IPS DF 4.7 (cell line): Measurements from ENCODE around the gene DGCR6L.
"Not testable (repeated sequence)": the region's sequence is repeated elsewhere in the genome, so short reads cannot be mapped to it uniquely, and the experiment has no call there.

Source experiments
- DNase-seq: peaks from one replicate; pipeline ENCODE4 v3.0.0-alpha.2; 2013; ENCODE audit warnings: low spot score; ENCODE audit errors: extremely low read depth

DGCR6L gene

DNA sequence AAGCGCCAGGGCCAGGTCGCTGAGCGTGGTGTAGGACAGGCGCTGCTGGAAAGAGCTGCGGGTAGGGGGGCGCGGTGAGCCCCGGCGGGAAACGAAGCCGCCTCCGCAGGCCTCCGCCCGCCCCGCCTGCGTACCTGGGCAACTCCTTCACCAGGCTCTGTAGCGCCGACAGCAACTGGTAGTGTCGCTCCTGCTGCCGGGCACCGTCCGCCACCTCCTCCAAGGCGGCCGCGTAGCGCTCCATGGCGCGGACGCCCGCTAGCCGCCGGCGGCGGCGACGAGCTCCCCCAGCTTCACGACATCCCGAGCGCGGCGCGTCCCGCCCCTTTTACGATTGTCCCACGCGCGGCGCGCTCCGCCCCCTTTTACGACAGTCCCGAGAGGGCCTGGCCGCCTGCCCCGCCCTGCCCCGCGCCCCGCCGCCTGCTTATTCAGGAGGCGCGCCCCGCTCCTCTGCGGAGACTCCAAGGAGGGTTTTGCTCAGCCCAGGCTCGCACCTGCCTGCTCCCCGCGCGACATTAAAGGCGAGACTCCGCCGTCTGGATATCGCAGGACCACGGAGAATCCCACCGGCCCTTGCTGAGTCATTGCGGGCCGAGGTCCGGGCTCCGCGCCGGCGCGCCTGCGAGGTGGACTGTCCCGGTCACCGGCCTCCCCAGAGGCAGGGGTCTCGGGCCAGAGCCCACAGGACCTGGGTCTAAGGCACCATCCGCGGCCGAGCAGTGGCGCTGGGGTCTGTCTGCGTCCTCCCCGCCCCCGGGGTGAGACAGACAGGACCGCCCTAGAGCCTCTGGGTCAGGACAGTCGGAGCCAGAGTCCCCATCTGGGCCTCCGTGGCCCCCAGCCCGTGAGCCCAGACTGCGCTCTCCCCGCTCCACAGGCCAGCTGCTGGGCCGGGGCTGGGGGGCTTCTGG lies at the start of gene DGCR6L:
DGCR6L (minus strand) TSS at position 316 of the 914 bp plus-strand sequence; CDS start at position 244, 72 bp downstream.
- peak; percentile 76 for DNase-seq

DNA sequence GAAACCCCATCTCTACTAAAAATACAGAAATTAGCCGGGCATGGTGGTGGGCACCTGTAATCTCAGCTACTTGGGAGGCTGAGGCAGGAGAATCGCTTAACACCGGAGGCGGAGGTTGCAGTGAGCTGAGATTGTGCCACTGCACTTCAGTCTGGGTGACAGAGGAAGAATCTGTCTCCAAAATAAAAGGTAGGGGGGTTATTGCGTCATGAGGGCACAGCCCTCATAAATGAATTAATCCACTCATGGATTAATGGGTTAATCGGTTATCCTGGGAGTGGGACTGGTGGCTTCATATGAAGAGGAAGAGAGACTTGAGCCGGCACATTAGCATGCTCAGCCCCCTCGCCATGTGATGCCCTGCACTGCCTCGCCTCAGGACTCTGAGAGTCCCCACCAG lies 49.0 kb upstream of the DGCR6L start:
- DNase-seq: not testable (repeated sequence)

DNA sequence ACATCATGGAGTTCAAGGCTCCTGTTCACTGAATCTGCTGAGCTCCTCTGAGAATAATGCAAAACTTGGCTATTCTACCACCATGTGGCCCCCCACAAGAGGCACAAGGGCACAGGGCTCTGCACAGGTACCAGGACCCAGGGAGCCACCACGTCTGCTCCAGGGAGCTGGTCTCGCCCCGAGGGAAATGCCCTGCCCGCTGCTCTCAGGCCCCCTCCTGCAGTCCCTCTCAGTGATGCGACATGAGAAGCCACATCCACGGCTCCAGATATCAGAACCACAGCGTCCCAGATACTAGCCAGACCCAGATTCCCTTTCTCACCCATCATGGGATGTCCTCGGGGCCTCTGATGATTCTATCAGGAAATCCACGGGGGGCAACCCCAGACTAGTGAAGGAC lies 47.0 kb upstream of the DGCR6L start:
- not testable (repeated sequence) for DNase-seq

DNA sequence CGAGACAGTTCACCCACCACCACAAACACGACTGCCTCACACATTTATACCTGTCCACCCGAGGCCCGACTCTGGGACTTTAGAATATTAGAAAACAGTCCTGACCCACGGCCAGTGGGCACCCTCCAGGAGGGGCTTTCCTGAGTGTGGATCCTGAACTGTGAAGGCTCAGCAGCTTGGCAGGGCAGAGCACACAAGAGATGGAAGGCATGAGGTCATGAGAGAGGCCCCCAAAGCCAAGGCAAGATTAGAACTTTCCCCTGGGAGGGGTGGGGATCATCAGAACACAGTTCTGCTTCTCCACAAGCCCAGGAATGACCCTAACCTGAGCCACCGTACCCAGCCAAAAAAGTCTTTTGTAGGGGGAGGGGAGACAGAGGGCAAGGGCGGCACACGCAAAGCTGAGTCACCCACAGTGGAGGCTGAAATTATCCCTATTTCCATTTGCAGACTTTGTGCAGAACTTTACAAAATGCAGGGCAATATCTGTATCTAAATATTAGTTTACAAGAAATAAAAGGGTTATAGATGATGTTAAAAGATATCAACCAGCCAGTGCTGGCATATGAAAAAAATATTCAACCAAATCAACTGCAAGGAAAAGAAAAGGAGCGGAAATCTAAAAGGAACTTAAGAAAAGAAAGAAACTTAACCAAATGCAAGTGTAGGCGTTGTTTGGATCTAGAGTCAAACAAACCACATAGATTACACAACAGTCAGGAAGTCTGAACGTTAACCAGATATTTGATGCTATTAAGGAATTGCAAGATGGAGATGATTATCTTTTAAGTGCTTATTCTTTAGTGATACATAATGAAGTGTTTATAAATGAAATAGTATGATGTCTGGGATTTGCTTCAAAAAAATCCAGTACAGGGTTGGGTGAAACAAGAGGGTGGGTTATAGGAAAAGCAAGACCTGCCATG lies 44.7 kb upstream of the DGCR6L start:
- not testable (repeated sequence) for DNase-seq

DNA sequence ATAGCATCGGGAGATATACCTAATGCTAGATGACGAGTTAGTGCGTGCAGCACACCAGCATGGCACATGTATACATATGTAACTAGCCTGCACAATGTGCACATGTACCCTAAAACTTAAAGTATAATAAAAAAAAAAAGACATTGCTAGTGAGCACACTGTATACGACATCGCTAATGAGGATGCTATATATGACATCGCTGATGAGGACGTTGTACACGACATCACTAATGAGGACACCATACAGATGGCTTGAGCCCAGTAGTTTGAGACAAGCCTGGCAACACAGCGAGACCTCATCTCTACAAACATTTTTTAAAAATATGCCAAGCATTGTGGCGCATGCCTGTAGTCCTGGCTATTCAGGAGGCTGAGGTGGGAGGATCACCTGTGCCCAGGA lies 42.5 kb upstream of the DGCR6L start:
- not testable (repeated sequence) for DNase-seq

DNA sequence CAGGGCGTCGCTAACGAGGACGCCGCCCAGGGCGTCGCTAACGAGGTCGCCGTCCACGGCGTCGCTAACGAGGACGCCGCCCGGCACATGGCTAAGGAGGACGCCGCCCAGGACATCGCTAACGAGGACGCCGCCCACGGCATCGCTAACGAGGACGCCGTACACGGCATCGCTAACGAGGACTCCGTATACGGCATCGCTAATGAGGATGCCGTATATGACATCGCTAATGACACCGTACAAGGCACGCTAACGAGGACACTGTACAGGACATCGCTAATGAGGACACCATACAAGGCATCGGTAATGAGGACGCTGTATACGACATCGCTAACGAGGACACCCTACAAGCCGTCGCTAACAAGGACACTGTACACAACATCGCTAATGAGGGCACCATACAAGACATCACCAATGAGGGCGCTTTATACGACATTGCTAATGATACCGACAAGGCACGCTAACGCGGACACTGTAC lies 41.9 kb upstream of the DGCR6L start:
- not testable (repeated sequence) for DNase-seq

DNA sequence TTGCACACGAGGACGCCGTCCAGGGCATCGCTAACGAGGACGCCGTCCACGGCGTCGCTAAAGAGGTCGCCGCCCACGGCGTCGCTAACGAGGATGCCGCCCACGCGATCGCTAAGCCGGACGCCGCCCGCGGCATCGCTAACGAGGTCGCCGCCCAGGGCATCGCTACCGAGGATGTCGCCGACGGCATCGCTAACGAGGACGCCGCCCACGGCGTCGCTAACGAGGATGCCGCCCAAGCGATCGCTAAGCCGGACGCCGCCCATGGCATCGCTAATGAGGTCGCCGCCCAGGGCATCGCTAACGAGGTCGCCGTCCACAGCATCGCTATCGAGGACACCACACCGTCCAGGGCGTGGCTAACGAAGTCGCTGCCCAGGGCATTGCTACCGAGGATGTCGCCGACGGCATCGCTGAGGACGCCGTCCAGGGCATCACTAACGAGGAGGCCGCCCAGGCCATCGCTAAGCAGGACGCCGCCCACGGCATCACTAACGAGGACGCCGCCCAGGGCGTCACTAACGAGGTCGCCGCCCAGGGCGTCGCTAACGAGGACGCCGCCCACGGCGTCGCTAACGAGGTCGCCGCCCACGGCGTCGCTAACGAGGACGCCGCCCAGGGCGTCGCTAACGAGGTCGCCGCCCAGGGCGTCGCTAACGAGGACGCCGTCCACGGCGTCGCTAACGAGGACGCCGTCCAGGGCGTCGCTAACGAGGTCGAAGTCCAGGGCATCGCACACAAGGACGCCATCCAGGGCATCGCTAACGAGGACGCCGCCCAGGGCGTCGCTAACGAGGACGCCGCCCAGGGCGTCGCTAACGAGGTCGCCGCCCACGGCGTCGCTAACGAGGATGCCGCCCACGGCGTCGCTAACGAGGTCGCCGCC lies 41.2 kb upstream of the DGCR6L start:
- DNase-seq: not testable (repeated sequence)

DNA sequence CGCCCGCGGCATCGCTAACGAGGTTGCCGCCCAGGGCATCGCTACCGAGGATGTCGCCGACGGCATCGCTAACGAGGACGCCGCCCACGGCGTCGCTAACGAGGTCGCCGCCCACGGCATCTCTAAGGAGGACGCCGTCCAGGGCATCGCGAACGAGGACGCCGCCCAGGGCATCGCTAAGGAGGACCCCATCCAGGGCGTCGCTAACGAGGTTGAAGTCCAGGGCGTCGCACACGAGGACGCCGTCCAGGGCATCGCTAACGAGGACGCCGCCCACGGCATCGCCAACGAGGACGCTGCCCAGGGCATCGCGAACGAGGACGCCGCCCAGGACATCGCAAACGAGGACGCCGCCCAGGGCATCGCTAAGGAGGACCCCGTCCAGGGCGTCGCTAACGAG lies 40.4 kb upstream of the DGCR6L start:
- DNase-seq: not testable (repeated sequence)

DNA sequence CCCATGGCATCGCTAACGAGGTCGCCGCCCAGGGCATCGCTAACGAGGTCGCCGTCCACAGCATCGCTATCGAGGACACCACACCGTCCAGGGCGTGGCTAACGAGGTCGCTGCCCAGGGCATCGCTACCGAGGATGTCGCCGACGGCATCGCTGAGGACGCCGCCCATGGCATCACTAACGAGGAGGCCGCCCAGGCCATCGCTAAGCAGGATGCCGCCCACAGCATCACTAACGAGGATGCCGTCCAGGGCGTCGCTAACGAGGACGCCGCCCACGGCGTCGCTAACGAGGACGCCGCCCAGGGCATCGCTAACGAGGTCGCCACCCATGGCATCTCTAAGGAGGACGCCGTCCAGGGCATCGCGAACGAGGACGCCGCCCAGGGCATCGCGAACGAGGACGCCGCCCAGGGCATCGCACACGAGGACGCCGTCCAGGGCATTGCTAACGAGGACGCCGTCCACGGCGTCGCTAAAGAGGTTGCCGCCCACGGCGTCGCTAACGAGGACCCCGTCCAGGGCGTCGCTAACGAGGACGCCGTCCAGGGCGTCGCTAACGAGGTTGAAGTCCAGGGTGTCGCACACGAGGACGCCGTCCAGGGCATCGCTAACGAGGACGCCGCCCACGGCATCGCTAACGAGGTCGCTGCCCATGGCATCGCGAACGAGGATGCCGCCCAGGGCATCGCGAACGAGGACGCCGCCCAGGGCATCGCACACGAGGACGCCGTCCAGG lies 38.8 kb upstream of the DGCR6L start:
- DNase-seq: not testable (repeated sequence)

DNA sequence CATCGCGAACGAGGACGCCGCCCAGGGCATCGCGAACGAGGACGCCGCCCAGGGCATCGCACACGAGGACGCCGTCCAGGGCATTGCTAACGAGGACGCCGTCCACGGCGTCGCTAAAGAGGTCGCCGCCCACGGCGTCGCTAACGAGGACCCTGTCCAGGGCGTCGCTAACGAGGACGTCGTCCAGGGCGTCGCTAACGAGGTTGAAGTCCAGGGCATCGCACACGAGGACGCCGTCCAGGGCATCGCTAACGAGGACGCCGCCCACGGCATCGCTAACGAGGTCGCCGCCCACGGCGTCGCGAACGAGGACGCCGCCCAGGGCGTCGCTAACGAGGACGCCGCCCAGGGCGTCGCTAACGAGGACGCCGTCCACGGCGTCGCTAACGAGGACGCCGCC lies 38.1 kb upstream of the DGCR6L start:
- not testable (repeated sequence) for DNase-seq

DNA sequence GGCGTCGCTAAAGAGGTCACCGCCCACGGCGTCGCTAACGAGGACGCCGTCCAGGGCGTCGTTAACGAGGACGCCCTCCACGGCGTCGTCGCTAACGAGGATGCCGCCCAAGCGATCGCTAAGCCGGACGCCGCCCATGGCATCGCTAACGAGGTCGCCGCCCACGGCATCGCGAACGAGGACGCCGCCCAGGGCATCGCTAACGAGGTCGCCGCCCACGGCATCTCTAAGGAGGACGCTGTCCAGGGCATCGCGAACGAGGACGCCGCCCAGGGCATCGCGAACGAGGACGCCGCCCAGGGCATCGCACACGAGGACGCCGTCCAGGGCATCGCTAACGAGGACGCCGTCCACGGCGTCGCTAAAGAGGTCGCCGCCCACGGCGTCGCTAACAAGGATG lies 37.0 kb upstream of the DGCR6L start:
- DNase-seq: not testable (repeated sequence)

DNA sequence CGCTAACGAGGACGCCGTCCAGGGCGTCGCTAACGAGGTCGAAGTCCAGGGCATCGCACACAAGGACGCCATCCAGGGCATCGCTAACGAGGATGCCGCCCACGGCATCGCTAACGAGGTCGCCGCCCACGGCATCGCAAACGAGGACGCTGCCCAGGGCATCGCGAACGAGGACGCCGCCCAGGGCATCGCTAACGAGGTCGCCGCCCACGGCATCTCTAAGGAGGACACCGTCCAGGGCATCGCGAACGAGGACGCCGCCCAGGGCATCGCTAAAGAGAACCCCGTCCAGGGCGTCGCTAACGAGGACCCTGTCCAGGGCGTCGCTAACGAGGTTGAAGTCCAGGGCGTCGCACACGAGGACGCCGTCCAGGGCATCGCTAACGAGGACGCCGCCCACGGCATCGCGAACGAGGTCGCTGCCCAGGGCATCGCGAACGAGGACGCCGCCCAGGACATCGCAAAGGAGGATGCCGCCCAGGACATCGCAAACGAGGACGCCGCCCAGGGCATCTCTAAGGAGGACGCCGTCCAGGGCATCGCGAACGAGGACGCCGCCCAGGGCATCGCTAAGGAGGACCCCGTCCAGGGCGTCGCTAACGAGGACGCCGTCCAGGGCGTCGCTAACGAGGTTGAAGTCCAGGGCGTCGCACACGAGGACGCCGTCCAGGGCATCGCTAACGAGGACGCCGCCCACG lies 36.2 kb upstream of the DGCR6L start:
- DNase-seq: not testable (repeated sequence)

DNA sequence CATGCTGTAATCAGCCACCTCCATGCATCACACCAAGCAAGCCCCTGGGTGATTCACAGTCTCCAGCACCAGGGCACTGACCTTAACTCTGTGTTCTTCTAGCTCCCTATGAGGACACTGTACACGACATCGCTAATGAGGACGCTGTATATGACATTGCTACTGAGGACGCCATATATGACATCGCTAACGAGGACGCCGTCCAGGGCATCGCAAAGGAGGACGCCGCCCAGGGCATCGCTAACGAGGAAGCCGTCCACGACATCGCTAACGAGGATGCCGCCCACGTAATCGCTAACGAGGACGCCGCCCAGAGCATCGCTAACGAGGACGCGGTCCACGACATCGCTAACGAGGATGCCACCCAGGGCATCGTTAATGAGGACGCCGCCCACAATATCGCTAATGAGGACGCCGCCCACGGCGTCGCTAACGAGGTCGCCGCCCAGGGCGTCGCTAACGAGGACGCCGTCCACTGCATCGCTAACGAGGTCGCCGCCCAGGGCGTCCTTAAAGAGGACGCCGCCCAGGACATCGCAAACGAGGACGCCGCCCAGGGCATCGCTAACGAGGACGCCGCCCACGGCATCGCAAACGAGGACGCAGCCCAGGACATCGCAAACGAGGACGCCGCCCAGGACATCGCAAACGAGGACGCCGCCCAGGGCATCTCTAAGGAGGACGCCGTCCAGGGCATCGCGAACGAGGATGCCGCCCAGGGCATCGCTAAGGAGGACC lies 34.5 kb upstream of the DGCR6L start:
- no peak for DNase-seq

DNA sequence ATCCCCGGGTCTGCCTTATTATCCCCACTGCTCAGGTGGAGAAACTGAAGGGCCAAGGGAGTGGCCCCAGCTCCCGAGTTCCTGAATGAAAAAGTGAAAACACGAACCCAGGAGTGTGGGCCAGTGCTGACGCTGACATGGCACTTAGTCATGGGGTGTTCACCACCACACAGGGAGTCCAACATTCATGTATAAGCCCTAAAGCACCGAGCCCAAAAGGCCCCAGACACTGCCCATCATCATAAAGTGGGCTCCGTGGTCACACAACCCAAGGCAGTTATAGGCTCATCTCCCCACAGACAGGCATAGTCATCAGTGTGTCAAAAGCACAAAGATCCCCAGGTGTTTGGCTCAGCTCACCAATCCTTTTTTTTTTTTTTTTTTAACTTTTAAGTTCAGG lies 32.7 kb upstream of the DGCR6L start:
- not testable (repeated sequence) for DNase-seq

DNA sequence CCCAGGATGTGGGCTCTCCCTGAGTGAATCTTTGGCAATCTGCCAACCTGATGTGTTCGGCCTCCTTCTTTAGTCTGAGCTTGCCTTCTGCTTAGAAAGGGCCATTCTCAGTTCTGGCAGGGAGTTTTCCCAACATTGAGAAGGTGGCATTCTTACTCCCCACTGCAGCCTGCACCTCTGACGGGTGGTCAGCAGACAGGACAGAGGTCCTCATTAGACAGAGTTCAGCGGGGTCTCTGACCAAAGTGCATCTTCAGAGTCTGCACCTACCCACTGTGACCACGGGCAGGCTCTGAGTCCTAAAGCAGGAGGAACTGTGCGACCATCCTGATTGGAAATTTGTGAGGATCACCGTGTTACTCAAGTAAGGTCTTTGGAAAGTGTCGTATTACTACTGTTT lies 26.7 kb upstream of the DGCR6L start:
- not testable (repeated sequence) for DNase-seq

DNA sequence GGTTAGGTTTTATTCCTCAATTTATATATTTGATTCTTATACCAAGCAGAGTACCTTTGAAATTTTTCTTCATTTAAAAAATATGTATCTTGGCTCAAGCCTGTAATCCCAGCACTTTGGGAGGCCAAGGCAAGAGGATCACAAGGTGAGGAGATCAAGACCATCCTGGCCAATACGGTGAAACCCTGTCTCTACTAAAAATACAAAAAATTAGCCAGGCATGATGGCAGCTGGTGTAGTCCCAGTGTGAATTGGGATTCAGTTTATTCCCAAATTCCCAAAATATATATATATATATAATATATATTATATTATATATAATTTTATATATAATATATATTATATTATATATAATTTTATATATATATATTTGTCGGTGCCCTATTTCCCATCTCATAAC lies 18.4 kb upstream of the DGCR6L start:
- not testable (repeated sequence) for DNase-seq

DNA sequence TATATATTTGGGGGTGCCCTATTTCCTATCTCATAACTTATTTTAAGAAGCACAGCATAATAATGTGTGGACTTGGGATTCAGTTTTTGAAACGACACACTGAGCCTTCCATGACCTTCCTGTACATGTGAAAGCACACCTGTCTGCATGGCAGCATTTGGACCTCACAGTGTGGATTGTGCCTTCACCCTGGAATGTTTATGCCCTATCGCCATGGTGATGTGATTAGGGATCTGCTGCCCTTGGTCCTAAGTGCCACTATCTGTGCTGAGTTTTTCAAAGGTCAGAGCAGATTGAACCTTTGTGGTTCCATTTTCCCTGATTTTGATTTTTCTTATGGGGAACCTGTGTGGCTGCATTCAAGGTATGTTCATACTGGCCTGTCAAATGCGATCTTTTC lies 17.9 kb upstream of the DGCR6L start:
- not testable (repeated sequence) for DNase-seq

DNA sequence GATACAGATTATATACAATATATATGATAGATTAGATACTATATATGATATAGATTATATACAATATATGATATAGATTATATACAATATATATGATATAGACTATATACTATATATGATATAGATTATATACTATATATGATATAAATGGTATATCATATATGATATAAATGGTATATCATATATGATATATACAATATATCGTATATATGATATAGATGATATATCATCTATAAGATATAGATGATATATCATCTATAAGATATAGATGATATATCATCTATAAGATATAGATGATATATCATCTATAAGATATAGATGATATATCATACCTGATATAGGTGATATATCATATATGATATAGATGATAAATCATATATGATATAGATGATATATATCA lies 16.7 kb upstream of the DGCR6L start:
- not testable (repeated sequence) for DNase-seq

DNA sequence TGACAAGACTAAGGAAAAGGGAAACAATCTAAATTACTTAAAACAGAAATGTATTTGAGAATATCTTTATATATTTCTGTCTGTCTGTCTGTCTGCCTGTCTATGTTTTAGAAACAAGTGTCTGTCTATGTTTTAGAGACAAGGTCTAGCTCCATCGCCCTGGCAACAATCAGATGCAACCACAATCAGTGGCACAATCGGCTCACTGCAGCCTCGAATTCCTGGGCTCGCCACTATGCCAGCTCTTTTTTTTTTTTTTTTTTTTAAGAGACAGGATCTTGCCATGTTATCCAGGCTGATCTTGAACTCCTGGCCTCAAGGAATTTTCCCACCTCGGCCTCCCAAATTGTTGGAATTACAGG lies 8.7 kb upstream of the DGCR6L start:
- DNase-seq: not testable (repeated sequence)
